Activated T-helper 1 cell treated with anti-CD3 and anti-CD28 coated beads, Interleukin-12 subunit alpha, Interleukin-12 subunit beta, Interleukin-2, Interleukin-4 antibody, amounts not matched to agents 30 ng/mL and 10 ng/mL and 1 ng/mL, durations not matched to agents 14 hours and 24 hours and 36 hours (primary cell): ENCODE data around the gene FAM114A1. TPM values are rescaled to one million over a fixed set of nuclear protein-coding genes. Genes with fewer than 3 reads are reported as not detected.
"Not testable (repeated sequence)": the region's sequence is repeated elsewhere in the genome, so short reads cannot be mapped to it uniquely, and the experiment has no call there.

ENCODE experiments used
- DNase-seq: peaks from one replicate; pipeline ENCODE4 v3.0.0; 2021; ENCODE audit warnings: low spot score
- H3K27ac Mint-ChIP-seq: one replicate; pipeline ENCODE4 v1.8.0; 2021; ENCODE audit warnings: mild to moderate bottlenecking, mixed read lengths
- H3K27me3 Mint-ChIP-seq: one replicate; pipeline ENCODE4 v1.8.0; 2022; ENCODE audit warnings: mild to moderate bottlenecking, moderate library complexity, mixed read lengths; ENCODE audit not compliant: insufficient read depth
- H3K36me3 Mint-ChIP-seq: one replicate; pipeline ENCODE4 v1.8.0; 2021; ENCODE audit warnings: low read depth, mixed read lengths
- H3K4me1 Mint-ChIP-seq: one replicate; pipeline ENCODE4 v1.8.0; 2021; ENCODE audit warnings: low read depth, mixed read lengths
- H3K4me3 Mint-ChIP-seq: one replicate; pipeline ENCODE4 v1.8.0; 2021; ENCODE audit warnings: mild to moderate bottlenecking, moderate library complexity, mixed read lengths
- H3K9me3 Mint-ChIP-seq: one replicate; pipeline ENCODE4 v1.8.0; 2021; ENCODE audit warnings: mixed read lengths
- intact Hi-C: fragments of 100-400 bp; cut with micrococcal nuclease; formaldehyde crosslinking; loops from one replicate; pipeline ENCODE4 v1.15.1; 2024
- total RNA-seq: library from RNA; stranded (reverse); gene quantifications from 2 replicates; pipeline ENCODE4 v1.2.3, GENCODE V29; 2022

The FAM114A1 gene
- total RNA-seq, 1 donor from 2014 or later, result 0.49 TPM

DNA sequence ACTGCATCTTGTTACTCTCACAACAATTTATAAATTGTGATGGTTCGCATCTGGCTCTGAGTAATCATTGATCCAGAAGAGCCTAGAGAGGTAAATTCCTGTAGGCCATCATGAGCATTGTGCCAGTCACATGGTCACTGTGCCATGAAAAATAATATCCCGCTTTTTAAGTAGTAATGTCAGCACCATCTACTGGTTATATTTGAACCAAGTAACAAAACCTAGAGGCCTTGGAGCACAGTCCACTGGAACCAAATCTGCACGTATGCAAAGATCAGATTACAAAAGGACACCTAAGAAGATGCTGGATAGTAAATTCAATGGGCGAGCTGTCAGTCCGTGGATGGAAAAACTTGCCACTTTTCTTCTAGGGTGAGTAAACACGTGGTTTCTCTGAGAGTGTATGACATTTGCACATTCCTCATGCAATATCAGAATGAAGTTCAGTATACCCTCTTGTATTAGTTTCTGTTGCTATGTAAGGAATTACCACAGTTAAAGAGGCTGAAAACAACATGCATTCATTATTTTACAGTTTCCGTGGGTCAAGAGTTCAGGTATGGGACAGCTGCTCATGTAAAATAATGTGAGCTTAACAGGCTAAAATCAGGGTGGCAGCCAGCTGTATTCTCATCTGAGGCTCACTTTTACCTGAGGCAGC lies 26.8 kb downstream of the FAM114A1 start:
- Mint-ChIP-seq H3K27ac (peak overlapping the region; percentile 81), H3K4me3 (no peak overlapping the region), H3K27me3 (no peaks in the 10 kb centered on the region), H3K36me3 (peaks cover 2% of the 10 kb centered on the region), H3K9me3 (peaks cover 4% of the 10 kb centered on the region), H3K4me1 (peaks cover 41% of the 10 kb centered on the region)
- intact Hi-C loops, result loop anchor here (1.0 kb wide), 1 partner anchor 135 kb away; no protein-coding TSS in a partner anchor
- no peak for DNase-seq

DNA sequence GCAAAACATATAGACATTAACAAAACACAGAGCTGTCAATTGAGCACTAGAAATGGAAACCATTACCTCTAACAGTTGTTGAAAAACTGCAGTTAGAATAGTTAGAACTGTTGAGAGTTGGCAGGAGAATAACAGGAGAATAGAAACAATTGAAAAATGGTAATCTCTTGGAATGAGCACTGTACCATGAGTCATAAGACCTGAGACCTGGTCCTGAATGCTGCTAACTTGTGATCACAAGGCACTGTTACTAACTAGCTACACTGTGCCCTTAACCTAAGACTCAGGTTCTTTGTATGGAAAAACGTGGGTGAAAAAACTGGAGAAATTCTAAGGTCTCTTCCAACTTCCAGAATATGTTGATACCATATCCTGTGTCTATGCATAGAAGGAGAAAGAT lies 29.3 kb downstream of the FAM114A1 start:
- Mint-ChIP-seq H3K9me3 (no peaks in the 10 kb centered on the region), H3K27me3 (peaks cover 7% of the 10 kb centered on the region), H3K27ac (no peak overlapping the region), H3K36me3 (no peaks in the 10 kb centered on the region), H3K4me1 (peaks cover 28% of the 10 kb centered on the region), H3K4me3 (no peak overlapping the region)
- no peak for DNase-seq
- intact Hi-C loops, result no loop called here

DNA sequence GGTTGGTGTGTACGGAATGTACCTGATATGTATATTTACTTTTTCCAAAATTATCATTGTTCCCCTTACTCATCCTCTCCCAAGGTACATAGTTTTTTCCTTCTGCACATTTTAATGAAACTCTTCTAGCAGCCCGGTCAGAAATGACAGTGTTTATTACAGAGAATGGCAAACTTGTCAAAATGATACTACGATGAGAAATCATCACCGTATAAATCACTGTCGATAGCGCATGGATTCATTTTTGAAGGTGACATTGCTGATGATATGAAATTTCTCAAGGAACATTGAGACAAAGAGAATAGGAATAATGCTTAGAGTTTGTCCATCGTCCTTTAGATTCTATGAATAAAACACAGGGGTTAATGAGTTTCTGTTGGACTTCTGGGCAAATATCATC lies 30.6 kb downstream of the FAM114A1 start:
- no peak for DNase-seq
- no peak overlapping the region for H3K27ac Mint-ChIP-seq
- intact Hi-C loops, result no loop called here
- no peak overlapping the region for H3K4me3 Mint-ChIP-seq
- H3K36me3 Mint-ChIP-seq, result no peaks in the 10 kb centered on the region
- peaks cover 32% of the 10 kb centered on the region for H3K4me1 Mint-ChIP-seq
- peaks cover 10% of the 10 kb centered on the region for H3K27me3 Mint-ChIP-seq
- no peaks in the 10 kb centered on the region for H3K9me3 Mint-ChIP-seq

DNA sequence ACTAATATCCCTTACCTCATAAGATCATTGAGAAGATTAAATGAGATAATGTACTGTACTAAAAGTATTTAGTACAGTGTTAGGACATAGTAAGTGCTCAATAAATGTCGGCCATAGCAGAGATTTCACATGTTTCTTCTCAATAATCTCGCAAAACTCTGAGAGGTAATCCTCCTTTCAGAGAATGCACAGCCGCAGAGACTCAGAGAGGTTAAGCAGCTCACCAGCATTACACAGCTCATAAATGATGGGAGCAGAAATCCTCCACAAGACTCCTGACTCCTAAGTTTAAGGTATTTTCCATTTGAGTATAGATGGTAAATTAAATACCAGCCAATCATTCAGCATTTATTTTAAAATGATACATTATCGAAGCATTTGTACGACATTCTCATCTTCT lies 34.6 kb downstream of the FAM114A1 start:
- H3K27me3 Mint-ChIP-seq, result peaks cover 10% of the 10 kb centered on the region
- no peaks in the 10 kb centered on the region for H3K36me3 Mint-ChIP-seq
- intact Hi-C loops, result loop anchor here (1.0 to 5.0 kb wide), 6 partner anchors 79 to 555 kb away; partner anchors contain the start of genes LIAS, RPL9 and TMEM156

DNA sequence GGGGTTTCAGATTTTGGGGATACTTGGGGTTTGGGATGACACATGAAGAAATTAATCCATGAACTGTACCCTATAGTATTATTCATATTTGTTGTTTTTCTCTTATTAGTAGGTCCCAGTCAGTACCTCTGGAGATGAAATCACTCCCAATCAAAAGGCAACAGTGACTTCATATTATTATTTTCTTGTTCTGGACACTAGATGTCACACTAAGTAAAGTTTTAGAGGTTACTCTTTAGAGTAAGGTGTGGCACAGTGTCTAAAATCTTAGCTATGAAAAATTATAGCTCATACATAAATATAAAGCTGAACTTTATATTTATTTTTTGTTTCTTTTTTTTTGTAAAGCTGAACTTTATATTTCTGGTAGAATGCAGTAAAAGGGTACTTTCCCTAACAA lies 35.1 kb downstream of the FAM114A1 start:
- H3K9me3 Mint-ChIP-seq, result no peaks in the 10 kb centered on the region
- H3K4me3 Mint-ChIP-seq, result no peak overlapping the region
- H3K27ac Mint-ChIP-seq, result no peak overlapping the region
- H3K27me3 Mint-ChIP-seq, result peaks cover 10% of the 10 kb centered on the region
- no peaks in the 10 kb centered on the region for H3K36me3 Mint-ChIP-seq
- DNase-seq, result no peak
- intact Hi-C loops, result loop anchor here (1.0 to 5.0 kb wide), 6 partner anchors 78 to 555 kb away; partner anchors contain the start of genes LIAS, RPL9 and TMEM156
- peaks cover 35% of the 10 kb centered on the region for H3K4me1 Mint-ChIP-seq

More for the DNA sequence above, 34.6 kb downstream of the FAM114A1 start:
- DNase-seq, result no peak
- peaks cover 35% of the 10 kb centered on the region for H3K4me1 Mint-ChIP-seq
- no peak overlapping the region for H3K27ac Mint-ChIP-seq
- H3K9me3 Mint-ChIP-seq, result no peaks in the 10 kb centered on the region
- no peak overlapping the region for H3K4me3 Mint-ChIP-seq

DNA sequence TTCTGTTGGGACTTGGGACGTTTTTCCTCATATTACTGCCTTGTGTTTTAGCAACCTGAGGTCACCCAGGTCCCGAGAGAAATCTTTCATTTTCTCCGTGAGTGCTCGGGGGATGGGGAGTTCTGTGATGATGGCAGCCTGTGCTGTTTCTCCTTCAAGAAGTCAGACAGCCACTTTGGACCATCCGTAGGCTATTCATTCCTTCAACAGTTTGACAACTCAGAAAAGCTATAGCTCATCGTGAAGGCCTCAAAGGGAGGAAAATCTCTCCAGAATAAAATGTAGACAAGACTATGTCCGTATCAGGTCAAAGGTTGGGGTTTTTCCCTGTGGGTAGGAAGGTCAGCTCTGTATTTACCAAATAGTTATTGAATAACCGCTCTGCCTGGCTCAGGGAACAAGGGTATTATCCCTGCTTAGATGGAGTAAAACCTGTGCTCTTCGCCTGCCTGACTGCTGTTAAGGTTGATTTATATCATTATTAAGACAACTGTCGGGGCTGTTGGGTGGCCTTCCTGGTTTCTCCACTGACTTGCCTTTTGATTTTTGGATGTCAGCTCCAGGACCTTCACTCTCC lies 36.6 kb downstream of the FAM114A1 start:
- H3K36me3 Mint-ChIP-seq, result no peaks in the 10 kb centered on the region
- peaks cover 35% of the 10 kb centered on the region for H3K4me1 Mint-ChIP-seq
- no peak overlapping the region for H3K4me3 Mint-ChIP-seq
- H3K27me3 Mint-ChIP-seq, result peaks cover 10% of the 10 kb centered on the region
- intact Hi-C loops, result loop anchor here (5.0 kb wide), 1 partner anchor 553 kb away; the partner anchor contains the start of genes LIAS and RPL9
- H3K27ac Mint-ChIP-seq, result no peak overlapping the region
- H3K9me3 Mint-ChIP-seq, result no peaks in the 10 kb centered on the region
- no peak for DNase-seq

DNA sequence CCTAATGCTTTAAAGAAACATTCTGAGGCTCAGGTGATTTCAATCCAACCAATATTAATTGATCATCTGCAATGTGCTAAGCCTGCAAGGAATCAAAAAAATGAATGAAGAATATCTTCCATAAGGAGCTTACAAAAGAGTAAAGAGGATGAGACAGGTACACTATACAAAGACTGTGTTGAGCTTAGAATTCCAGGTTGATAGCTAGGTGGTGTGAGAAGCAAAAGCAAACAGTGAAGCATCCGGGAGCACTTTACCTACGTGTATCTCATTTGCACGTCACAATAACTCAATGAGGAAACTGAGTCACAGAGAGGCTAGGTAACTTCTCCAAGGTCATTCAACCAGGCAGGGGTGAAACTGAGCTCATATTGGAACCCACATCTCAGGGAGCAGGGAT lies 37.1 kb downstream of the FAM114A1 start:
- H3K27me3 Mint-ChIP-seq, result peaks cover 10% of the 10 kb centered on the region
- H3K4me1 Mint-ChIP-seq, result peaks cover 35% of the 10 kb centered on the region
- DNase-seq, result no peak
- no peak overlapping the region for H3K27ac Mint-ChIP-seq
- H3K9me3 Mint-ChIP-seq, result no peaks in the 10 kb centered on the region
- no peak overlapping the region for H3K4me3 Mint-ChIP-seq
- H3K36me3 Mint-ChIP-seq, result no peaks in the 10 kb centered on the region
- intact Hi-C loops, result loop anchor here (5.0 kb wide), 1 partner anchor 553 kb away; the partner anchor contains the start of genes LIAS and RPL9

DNA sequence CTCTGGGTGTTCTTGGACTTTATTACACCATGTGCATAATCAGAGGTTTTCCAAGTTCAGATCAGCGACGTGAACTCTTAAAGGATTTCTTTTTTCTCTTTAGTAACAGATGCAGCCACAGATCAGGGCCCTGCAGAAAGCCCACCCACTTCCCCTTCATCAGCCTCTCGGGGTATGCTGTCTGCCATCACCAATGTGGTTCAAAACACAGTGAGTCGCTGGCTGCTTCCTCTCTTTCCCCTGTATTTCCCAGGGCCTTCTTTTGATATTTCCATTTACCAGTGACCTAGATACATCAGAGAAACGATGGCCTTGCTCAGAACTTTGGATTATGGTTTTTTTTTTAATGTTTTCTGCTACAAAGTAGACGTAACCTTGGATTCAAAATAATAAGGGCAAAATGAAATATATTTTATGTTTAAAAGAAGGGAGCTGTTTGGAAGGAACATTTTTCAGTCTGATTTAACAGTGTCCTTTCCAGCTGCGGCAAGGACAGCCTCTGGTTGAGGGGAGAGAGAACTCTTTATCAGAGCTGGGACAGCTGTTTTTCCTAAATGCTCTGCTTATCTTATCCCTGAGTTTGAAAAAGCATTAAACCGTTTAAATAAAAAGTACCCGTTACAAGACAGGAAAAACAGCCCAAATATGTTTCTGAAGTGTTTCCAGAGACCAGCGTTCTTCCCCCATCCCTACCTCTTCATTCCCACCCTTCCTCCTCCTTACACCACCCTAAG lies 38.2 kb downstream of the FAM114A1 start:
- Mint-ChIP-seq H3K4me3 (no peak overlapping the region), H3K4me1 (peaks cover 35% of the 10 kb centered on the region), H3K9me3 (no peaks in the 10 kb centered on the region), H3K36me3 (no peaks in the 10 kb centered on the region), H3K27me3 (peaks cover 6% of the 10 kb centered on the region), H3K27ac (no peak overlapping the region)
- intact Hi-C loops, result no loop called here
- DNase-seq, result no peak

DNA sequence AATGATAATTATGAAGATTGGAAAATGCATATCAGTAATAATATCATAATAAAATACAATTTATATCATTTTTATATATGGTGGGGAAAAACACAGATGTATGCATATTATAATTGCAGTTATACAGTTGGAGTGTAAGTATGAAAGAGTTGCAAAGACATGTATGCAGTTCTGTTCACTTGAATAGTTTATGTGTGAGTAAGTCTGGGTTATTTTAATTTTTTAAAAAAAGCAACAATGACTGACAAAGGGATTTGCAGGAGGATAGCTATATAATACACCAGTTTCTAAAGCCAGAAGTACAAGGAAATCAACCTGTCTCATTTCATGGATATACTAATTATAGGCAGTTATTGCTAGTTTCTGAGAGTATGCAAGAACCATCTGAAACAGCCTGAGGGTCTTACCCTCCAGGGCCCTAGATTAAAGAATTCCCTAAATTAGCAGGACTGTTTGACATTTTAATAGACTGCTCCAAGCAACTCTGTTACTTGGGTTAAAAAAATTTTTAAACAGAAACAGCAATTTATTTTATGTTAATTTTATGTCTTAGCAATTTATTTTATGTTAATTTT lies 40.2 kb downstream of the FAM114A1 start:
- Mint-ChIP-seq H3K4me3 (no peak overlapping the region), H3K9me3 (no peaks in the 10 kb centered on the region), H3K36me3 (no peaks in the 10 kb centered on the region), H3K27me3 (no peaks in the 10 kb centered on the region), H3K4me1 (peaks cover 35% of the 10 kb centered on the region), H3K27ac (no peak overlapping the region)
- intact Hi-C loops, result no loop called here
- no peak for DNase-seq

DNA sequence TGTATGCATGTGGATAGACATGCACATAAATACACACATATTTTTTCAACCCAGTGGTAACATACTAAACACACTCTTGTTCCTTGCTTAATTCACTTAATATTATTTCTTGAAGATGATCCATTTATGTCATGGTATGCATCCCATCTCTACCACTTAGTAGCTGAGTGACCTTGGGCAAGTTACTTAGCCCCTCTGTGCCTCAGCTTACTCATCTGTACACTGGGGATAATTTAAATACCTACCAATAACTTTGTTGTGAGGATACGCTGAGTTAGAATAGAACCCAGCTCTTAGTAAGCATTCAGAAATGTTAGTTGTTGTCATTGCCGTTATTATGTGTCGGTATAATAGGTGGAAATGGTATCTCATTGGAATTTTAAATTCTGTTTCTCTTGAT lies 41.4 kb downstream of the FAM114A1 start:
- H3K4me3 Mint-ChIP-seq, result no peak overlapping the region
- intact Hi-C loops, result no loop called here
- H3K27me3 Mint-ChIP-seq, result no peaks in the 10 kb centered on the region
- H3K9me3 Mint-ChIP-seq, result no peaks in the 10 kb centered on the region
- H3K27ac Mint-ChIP-seq, result no peak overlapping the region
- no peaks in the 10 kb centered on the region for H3K36me3 Mint-ChIP-seq
- H3K4me1 Mint-ChIP-seq, result peaks cover 23% of the 10 kb centered on the region
- no peak for DNase-seq

DNA sequence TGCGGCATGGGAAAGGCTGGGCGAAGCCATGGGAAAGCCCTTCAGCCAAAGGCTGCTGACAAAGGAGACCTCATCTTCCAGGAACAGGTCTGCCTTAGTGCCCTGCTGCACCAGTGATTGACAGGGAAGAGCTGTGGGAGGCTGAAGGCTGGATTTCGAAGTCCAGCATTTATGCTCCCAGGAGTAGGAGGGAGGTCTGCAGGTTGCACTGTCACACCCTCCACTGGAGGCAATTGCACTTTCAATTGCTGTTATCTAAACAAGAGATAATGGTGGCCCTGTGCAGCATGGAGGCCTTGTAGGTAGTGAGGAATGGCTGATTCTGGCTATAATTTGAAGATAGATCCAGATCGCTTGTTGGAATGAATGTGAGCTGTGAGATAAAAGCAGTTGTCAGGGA lies 43.7 kb downstream of the FAM114A1 start:
- H3K4me1 Mint-ChIP-seq, result peaks cover 11% of the 10 kb centered on the region
- no peak overlapping the region for H3K27ac Mint-ChIP-seq
- intact Hi-C loops, result no loop called here
- no peaks in the 10 kb centered on the region for H3K36me3 Mint-ChIP-seq
- no peaks in the 10 kb centered on the region for H3K27me3 Mint-ChIP-seq
- no peak overlapping the region for H3K4me3 Mint-ChIP-seq
- DNase-seq, result no peak
- H3K9me3 Mint-ChIP-seq, result peaks cover 5% of the 10 kb centered on the region

DNA sequence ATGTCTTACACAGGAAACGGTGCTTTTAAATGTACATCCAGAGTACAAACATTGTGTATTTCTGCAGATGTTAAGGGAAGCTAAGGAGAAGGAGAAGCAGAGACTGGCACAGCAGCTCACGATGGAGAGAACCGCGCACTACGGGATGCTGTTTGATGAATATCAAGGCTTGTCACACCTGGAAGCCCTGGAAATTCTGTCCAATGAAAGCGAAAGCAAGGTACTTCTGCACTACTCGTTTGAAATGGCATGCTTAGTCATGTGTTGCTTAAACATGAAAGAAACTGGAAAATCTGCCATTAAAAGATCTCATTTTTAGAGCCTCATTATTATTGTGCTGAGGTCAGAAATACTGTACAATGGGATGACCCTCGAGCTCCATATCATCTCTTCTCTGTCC lies 47.2 kb downstream of the FAM114A1 start:
- intact Hi-C loops, result no loop called here
- peak; percentile 7 for DNase-seq
- Mint-ChIP-seq H3K36me3 (no peaks in the 10 kb centered on the region), H3K9me3 (peaks cover 7% of the 10 kb centered on the region), H3K27ac (peak overlapping the region; percentile 82), H3K4me3 (peak overlapping the region; percentile 25), H3K27me3 (no peaks in the 10 kb centered on the region), H3K4me1 (peaks cover 10% of the 10 kb centered on the region)

DNA sequence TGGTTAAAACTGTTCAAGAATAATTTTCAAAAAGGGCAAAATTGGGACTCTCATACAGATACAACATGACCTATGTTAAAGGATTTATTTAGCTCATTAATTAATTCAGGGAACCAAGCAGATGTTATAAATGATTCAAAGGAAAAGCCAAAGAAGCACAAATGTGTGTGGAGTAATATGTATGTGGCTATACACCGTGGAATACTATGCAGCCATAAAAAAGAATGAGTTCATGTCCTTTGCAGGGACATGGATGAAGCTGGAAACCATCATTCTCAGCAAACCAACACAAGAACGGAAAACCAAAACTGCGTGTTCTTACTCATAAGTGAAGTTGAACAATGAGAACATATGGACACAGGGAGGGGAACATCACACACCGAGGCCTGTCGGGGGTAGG lies 48.7 kb downstream of the FAM114A1 start:
- H3K27ac Mint-ChIP-seq, intact Hi-C loops, H3K9me3 Mint-ChIP-seq, H3K4me3 Mint-ChIP-seq, H3K36me3 Mint-ChIP-seq, DNase-seq, H3K27me3 Mint-ChIP-seq: not testable (repeated sequence)
- peaks cover 17% of the 10 kb centered on the region for H3K4me1 Mint-ChIP-seq
